ENCODE results near the gene LRRC25.
"Not testable (repeated sequence)": the region's sequence is repeated elsewhere in the genome, so short reads cannot be mapped to it uniquely, and the experiment has no call there.

Gene LRRC25

DNA sequence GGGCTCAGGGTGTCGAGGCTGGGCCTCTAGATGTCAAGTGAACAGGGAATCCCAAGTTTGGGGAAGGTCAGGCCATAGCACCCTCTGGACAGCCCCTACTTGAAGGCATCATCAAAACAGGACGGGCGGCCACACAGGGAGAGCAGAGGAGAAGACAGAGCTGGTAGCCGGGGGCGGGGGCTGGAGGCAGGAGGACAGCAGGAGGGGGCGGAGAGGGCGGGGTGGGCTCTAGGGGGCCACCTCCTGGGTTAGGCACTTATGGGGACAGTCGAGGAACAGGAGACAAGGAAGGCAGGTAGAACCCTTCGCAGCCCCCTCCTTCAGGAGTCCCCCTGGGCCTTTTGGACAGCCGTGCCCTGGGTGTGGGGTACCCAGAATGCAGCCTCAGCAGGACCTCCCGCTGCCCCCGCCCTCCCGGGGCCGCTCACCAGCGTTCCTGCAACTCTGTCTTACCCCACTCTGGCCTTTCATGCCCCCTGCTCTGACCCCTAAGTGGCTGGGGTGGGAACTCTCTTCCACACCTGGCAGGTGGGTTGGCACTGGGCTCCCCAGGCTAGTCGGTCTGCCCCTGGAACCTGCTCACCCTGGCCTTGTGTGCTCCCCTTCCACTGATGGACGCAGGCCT lies 27.6 kb upstream of the LRRC25 start:
- no peak for DNase-seq (ENCODE audit: low spot score)

DNA sequence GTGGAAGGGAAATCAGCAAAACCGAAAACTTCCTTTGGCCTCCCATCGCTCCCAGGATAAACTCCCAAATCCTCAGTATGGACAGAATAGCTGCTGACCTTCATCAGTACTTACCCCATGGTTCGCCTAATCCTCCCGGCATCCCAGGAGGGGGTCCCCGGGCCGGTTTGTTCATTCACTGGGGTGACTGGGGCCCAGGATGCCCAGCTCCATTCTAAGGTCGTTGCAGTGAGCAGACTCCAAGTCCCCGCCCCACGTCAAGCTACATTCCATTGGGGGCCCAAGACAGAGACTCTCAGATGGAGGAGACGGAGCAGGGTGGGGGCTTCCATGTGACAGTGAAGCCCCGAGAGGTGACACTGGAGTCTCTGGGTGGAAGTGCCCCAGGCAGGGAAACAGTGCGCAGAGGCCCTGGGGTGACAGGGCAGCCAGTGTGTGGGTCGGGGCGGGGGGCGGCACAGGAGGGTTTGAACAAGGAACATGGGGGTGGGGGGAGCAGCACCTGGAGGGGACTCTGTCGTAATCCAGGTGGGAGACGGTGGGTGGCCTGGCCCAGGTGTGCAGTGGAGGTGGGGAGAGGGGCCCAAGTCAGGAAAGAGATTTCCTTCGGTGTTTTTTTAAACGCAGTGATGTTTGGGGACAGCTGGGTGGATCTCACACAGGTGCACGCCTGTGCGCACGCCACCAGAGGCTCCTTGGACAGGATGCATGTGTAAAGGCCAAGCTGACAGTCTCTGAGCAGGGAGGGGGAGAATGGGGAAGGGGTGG lies 26.9 kb upstream of the LRRC25 start:
- no peak for DNase-seq (ENCODE audit: low spot score)

DNA sequence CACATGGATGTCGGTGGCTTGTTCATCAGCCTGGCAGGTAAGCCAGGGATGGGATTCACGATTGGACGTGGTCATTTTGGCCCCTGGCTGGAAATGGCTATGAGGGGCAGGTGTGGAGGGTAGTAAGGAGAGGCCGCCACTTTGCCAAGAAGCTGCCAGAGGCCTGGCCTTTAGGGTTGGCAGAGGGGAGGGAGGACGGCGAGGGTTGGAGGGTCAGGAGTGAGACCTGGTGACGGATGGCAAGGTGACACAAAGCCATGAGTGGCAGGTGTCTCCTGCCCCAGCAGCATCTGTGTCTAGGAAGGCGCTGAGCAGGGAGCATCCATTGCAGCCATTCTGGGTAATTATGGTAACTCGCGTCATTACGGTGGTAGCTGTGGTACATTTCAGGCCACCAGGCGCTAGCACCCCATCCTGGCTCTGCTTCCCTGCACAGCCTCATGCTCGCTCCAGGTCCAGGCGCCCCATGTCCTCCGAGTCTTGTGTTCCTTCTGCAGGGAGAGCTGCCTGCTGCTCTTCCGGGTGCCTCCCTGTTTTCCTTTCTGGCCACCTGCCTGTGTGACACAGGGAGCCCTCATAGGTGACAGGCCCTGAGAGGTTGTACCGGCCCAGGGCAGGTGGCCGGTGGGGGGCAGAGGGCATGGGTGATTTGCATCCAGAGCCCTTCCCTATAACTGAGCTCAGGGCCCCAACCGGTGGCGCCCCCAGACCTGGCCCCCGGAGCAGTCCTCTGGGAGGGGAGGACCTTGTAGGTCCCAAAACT lies 26.0 kb upstream of the LRRC25 start:
- DNase-seq (ENCODE audit: low spot score) = no peak

- peak; percentile 48 for DNase-seq (ENCODE audit: low spot score)
Measured at GRCh38 chr19:18422530-18423191, 25.2 kb upstream of the LRRC25 start.

- no peak for DNase-seq (ENCODE audit: low spot score)
Measured at GRCh38 chr19:18421371-18421959, 24.0 kb upstream of the LRRC25 start.

DNA sequence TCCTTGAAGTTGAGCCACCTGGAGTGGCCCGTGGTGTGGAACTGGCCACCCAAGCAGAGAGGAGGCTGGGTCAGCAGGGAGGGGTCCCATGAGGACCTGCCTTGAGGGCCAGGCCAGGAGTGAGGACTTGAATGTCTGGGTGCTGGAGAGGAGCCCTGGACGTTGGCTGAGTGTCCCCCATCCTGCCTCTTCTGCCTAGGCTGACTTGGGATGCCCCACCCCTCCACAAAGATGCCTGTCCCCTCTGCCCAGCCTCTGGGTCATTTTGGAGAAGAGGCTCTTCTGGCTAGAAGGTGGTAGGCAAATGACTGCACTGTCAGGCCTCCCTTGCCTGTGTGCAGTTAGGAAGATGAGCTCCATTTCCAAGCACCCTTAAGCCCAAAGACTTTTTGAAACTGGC lies 23.5 kb upstream of the LRRC25 start:
- no peak for DNase-seq (ENCODE audit: low spot score)

- DNase-seq (ENCODE audit: low spot score) = no peak
Measured at GRCh38 chr19:18419699-18420460, 22.5 kb upstream of the LRRC25 start.

DNA sequence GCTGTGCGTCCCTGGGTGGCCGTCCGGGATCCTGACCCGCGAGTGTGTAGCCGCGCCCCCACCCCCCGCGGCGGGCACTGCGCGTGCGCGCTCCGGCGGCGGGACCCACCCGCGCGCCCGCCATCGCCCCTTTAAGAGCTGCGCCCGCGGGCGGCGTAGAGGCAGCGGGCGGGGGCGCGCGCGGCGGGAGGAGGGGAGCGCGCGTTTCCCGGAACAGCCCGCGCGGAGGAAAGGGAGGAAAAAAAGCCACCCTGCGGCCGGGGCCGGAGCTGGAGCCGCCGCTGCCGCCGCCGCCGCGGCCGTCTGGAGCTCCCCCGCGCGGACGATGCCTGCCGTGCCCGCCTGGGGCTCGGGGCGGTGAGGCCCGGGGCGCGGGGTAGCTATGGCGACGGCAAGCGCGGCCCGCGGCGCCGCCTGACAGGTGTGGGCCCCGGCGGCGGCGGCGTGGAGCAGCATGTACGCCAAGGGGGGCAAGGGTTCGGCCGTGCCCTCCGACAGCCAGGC lies 21.8 kb upstream of the LRRC25 start, which contains the start of gene SSBP4:
Gene SSBP4, plus strand, starts transcription at position 204 of the 504 bp plus-strand sequence. Its CDS starts 251 bp downstream, at position 455.
- DNase-seq (ENCODE audit: low spot score) = peak; percentile 72

- peak; percentile 54 for DNase-seq (ENCODE audit: low spot score)
Measured at GRCh38 chr19:18418483-18419194, 21.2 kb upstream of the LRRC25 start.

- DNase-seq (ENCODE audit: low spot score) = no peak
Measured at GRCh38 chr19:18418029-18418482, 20.6 kb upstream of the LRRC25 start.

- no peak for DNase-seq (ENCODE audit: low spot score)
Measured at GRCh38 chr19:18417250-18418028, 20.0 kb upstream of the LRRC25 start.

GRCh38 chr19:18416778-18417249 lies 19.4 kb upstream of the LRRC25 start:
- peak; percentile 82 for DNase-seq (ENCODE audit: low spot score)

GRCh38 chr19:18415178-18415867 lies 17.9 kb upstream of the LRRC25 start:
- no peak for DNase-seq (ENCODE audit: low spot score)

DNA sequence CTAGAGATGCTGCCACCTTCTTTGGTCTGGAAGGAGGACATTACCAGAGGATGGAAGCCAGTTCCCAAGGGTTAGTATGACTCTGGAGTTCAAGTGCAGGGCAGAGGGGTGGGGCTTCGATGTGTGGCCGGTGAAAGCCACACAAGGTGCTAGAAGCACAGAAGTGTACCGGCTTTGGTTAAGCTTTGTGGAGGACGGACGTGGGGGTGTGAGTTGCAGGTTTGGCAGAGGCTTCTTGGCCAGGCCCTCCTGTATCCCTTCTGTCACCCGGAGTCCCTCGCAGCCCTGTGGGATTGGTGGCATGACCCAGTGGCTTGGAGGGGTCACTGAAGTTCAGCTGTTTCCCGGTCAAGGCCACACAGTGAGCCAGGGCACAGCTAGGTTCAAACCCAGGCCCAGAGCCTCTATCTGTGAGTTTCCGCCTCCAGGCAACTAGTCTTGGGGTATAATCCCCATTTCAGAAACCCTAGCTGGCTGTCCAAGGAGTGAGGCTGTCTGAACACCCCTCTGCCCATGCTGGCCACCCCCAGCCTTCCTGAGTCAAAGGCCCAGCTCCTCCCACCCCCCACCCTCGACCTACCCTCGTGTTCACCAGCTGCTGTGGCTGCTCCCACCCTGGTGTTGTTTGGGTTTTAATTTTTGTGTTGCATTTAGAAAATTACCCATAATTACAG lies 17.2 kb upstream of the LRRC25 start:
- DNase-seq (ENCODE audit: low spot score) = no peak

DNA sequence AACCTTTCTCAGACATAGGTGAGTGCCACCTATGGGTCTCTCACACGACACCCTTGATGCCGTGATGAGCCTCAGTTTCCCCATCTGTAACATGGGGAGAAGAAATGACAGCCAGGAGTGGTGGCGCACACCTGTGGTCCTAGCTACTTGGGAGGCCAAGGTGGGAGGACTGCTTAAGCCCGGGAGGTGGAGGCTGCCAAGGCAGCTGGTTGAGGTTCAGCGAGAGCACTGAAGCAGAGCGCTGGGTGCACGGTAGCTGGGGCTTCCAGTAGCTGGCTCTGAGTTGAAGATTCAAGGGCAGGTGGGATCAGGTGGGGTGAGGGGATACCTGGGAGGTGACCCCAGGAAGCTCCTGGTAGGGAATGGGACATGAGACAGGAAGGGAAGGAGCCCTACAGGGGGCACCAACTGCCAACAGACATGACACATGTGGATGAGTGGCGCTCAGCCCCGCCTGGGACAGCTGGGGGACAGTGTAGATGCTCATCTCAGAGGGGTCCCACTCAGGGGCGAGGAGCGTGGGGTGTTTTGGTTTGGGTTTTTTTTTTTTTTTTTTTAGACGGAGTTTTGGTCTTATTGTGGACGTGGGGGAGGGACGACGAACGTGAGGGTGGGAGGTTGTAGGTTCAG lies 15.3 kb upstream of the LRRC25 start:
- no peak for DNase-seq (ENCODE audit: low spot score)

DNA sequence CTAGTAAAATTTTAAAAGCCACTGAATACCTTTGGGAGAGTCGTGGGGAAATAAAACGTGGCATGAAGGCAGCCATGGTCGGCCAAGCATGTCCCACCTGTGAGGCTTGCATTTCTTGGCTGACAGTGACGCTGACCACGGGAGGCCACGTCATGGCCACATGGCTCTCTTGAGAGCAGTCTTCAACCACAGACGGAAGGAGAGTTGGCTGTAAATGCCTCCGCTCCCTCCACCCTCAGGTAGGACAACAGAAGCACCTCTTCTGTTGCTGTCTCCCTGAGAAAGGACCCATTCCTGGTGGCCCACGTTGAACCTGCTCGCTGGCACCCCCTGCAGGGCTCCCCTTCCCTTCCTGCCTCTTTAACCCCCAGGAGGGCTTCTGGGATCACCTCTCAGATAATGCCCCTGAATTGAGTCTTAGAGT lies 10.6 kb upstream of the LRRC25 start:
- no peak for DNase-seq (ENCODE audit: low spot score)

- DNase-seq (ENCODE audit: low spot score) = no peak
Measured at GRCh38 chr19:18406749-18407148, 9.3 kb upstream of the LRRC25 start.

GRCh38 chr19:18405754-18406153 lies 8.3 kb upstream of the LRRC25 start:
- DNase-seq (ENCODE audit: low spot score) = not testable (repeated sequence)

All from CD4-positive, alpha-beta T cell treated with Interleukin-15 for 4 hours (primary cell).